ENCODE measurements around the gene PTPN22.

- TF ChIP-seq CTCF (optimal IDR thresholded peaks at IDR 0.05 in 1 of 3, IDR thresholded peaks at IDR 0.05 in 1 of 3, conservative IDR thresholded peaks at IDR 0.05 in 1 of 3; ENCODE audit: extremely low read depth in 1 of 3, insufficient read depth in 2 of 3, low read length in 3 of 3) (no peak), EZH2 (IDR thresholded peaks at IDR 0.05; ENCODE audit: low read length) (no peak)
Measured at GRCh38 chr1:113850127-113850796, 21.2 kb downstream of the PTPN22 start.
